ENCODE results near the gene HDAC8. TPM values are rescaled to one million over a fixed set of nuclear protein-coding genes. Genes with fewer than 3 reads are reported as not detected.

Gene HDAC8
- polyA plus RNA-seq, 3 donors = 30.5 to 40.8 (median 36.4) TPM

DNA sequence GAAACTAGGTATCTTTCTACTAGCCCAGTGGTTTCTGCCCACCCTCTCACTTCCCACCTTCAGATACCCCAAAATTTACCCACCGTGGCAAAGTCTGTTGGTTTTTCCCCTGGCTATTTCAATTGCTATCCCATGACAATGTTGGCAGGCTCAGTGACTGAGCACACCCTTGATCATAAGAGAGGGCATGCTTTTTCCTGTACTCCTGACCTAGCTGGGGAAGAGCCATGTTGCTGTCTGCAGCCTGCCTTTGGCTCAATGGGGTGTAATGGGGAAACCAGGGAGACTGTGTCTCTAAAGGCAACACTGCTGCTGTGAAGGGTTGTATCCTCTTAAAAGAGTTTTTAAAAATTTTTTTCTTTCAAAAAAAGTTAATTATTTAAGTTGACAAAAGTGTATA is 176.5 kb downstream of the HDAC8 start:
- no peak for DNase-seq (ENCODE audit: extremely low read depth in 1 of 11, low read depth in 9 of 11, low spot score in 4 of 11)

DNA sequence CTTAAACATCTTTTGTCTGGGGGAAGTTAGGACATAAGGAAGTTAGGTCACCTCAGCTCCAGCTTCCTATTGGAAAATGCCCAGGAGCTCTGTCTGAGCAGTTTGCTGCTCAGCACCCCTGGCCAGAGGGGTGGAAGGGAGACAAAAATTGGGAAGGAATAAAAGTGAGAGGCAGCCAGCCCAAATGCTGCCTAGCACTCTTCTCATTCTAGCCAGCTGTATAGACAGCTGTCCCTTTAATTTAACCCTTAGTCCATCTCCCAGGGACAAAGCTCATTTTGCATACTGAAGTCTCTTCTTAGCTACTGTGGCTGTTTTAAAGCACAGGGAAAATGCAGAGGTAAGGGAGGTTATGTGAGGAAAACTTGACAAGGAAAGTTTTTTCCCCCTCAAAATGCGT is 177.4 kb downstream of the HDAC8 start:
- no peak for DNase-seq (ENCODE audit: extremely low read depth in 1 of 11, low read depth in 9 of 11, low spot score in 4 of 11)

DNA sequence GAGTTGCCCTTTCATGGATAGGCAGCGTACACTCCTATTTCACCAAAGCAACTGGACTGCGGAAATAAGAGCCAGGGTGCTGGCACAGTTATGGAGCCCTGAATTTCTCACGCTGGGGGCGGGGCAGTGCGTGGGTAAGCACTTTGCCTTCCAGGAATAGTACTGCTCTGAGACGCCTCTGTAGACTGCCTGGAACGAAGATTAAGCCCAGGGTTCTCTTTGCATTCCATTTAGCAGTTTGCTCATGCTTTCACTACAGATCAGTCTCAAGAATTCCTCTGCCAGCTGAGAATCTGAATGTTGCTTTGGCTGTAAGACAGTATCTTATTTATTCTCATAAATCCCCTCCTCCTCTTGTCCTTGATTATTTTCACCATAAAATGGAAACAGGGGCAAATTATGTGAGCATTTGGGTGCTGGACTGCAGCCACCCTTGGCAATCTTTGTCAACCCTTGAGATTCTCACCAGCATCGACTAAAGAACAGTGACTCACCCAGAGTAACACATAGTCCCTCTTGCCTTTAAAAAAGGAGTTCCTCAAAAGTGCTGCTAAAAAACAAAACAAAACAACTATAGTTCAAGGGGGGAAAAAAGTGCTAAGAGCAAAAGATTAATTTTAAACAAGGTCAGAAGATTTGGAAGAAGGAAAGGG is 178.0 kb downstream of the HDAC8 start:
- DNase-seq (ENCODE audit: extremely low read depth in 1 of 11, low read depth in 9 of 11, low spot score in 4 of 11) = no peak

DNA sequence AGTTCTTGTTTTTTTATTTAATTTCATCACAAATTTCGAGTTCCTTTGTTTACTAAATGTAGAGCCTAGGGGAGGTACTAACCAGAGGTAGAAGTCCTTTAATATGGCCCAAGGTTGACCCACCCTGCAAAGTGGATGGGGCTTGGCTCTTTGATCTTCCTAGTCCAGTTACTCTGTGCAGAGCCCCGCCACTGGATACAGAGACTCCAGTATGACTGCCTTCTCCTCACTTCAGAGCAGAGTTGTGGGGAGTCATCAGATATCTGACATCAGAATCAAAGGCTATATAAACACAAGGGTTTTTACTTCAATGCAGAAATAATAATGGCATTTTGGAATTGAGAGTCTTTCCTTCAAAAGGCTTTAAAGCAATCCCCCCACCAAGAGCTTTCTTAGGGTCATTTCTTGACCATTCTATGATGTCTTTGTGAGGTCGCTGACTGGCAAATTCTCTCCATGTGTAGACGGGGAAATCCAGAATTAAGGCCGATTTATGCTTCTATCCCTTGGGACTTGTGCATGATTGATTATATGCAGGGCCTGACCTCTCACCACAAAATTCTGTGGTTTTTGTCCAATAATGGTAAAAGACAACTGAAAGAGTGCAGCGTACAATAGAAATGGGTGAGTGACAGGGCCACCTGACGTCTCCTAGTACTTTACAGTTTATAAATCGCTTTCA is 178.7 kb downstream of the HDAC8 start:
- DNase-seq (ENCODE audit: extremely low read depth in 1 of 11, low read depth in 9 of 11, low spot score in 4 of 11) = no peak

DNA sequence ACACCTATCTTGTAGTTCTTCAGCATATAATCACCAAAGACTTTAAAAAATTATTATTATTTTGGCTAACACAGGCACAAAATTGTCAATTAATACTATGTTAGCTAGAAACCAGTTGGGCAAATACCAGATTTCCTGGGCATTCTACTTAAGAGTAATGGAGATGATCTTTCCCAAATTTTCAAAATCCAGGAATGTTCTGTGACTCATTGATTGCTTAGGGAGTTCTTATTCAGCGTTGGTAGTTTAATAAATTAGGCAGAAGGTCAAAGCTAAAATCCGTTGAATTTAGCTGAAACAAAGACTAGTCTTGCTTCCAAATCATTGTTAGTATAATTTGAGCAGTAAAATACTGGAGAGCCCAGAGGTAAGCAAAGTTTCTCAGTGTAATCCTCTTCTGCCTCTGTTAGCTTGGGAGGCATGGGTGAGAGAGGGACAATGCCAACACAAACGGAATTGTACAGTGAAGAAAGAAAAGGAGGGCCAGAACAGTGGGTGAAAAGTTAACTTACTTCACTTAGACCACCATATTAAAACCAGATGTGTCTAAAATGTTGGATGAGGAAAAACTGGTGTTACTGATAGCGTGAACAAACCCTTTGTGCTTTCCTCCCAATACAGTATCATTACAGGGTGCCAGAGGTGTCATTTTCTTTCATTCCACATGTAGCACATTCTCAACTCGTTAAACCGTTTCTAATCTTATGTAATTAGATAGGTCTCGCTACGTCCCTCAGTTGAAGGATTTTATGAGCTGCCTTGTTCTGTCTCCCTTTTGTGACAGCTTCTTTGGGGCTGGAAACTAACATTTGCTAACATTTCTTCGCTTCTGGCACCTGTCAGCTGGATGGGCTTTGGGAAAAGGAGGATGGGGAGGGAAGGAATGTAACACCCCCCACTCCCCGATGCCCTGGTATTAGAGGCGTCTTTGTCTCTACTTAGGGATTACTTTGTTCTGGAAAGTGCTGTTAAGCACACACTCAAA is 179.5 kb downstream of the HDAC8 start:
- no peak for DNase-seq (ENCODE audit: extremely low read depth in 1 of 11, low read depth in 9 of 11, low spot score in 4 of 11)

DNA sequence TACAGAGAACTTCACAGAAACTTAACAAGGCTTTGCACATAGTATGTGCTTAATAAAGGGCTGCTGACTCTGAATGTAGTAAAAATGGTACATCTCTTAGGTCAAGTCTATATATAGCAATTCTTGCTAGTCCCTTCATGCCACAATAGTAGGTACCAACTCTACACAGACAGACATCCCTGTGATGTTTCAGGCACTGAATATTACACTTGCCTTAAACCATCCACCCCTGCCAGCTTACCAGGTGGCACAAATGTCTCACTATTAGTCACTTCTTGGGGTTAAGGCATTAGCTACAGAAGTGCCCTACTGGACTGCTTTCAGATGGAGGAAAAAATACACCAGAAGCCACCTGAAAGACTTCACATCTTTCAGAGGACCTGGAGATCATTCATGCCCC is 180.6 kb downstream of the HDAC8 start:
- DNase-seq (ENCODE audit: extremely low read depth in 1 of 11, low read depth in 9 of 11, low spot score in 4 of 11) = no peak

DNA sequence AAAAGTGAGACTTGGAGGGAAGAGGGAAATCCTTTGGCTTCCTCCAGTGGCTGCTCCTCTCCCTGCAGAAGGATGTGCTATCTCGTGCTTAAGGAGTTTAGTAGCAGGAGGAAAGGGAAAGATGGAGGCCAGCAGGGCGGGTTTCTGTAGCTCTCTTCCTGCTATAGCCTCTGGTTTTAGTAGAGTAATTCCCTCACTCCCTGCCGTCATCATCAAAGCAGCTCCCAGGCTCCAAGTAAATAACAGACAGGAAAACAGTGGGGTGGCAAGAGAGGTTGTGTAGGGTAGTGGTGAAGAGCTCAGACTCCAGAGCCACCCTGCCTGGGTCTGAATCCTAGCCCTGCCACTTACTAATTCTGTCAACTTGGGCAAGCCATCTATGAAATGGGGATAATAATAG is 185.4 kb downstream of the HDAC8 start:
- no peak for DNase-seq (ENCODE audit: extremely low read depth in 1 of 11, low read depth in 9 of 11, low spot score in 4 of 11)

DNA sequence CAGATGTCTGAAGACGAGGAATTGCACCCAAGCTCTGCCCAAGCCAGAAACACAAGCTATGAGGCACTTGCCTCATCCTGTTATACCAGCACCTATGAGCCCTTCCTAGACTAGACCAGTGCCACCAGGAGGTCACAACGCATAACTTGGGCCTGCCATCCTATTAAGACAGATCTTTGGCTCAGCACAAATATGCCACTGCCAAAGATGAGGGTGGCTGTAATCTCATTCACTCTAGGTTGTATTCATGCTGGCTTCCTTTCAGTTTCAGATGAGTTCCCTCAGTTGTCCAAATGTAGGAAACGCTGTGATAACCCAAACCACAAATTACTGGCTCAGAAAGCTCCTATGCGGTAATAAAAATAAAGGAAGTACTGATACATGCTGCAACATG is 190.4 kb downstream of the HDAC8 start:
- no peak for DNase-seq (ENCODE audit: extremely low read depth in 1 of 11, low read depth in 9 of 11, low spot score in 4 of 11)

DNA sequence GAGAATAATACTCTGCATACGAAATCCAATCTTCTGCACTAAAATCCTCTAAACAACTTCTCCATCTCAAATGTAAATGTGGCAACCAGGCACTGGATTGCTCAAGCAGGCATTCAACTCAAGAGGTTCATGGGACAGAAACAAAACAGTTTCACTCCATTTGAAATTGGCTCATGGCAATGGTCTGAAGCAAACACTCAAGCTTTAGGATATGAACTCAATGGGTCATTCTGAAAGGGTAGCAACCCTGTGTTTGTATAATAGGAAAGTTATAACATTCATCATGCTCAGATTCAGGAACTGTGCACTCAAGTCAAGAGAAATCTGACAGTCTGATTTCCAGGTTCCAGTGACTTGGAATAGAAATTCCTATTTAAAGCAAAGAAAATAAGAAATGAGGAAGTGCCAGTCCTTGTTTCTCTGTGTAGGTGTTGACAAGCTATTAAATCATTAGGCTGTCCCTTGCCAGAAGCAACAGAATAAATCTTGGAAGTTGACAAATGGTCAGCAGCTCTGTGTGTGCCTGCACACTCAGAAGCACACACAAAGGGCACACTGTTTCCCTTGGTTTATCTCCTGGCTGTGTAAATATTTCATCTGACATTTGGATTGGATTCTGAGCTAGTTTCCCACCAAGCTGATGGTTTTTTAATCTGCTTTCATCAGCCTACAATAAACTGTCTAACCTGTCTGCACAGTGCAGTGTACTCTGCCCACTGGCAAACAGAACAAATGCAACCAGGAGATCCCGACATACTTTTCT is 191.0 kb downstream of the HDAC8 start:
- DNase-seq (ENCODE audit: extremely low read depth in 1 of 11, low read depth in 9 of 11, low spot score in 4 of 11) = peak in 1 of 11 donors; percentile 35

DNA sequence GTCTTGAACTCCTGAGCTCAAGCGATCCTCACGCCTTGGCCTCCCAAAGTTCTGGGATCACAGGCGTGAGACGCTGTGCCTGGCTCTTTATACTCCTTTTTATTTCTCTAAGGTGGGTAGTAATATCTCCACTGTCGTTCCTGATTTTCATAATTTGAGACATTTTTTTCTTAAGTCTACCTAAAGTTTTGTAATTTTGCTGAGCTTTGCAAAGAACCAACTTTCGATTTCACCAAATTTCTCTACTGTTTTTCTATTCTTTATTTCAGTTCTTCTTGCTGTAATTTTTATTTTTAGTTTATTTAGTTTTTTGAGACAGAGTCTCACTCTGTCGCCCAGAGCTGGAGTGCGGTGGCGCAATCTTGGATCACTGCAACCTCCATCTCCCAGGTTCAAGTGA is 196.5 kb downstream of the HDAC8 start:
- no peak for DNase-seq (ENCODE audit: extremely low read depth in 1 of 11, low read depth in 9 of 11, low spot score in 4 of 11)

DNA sequence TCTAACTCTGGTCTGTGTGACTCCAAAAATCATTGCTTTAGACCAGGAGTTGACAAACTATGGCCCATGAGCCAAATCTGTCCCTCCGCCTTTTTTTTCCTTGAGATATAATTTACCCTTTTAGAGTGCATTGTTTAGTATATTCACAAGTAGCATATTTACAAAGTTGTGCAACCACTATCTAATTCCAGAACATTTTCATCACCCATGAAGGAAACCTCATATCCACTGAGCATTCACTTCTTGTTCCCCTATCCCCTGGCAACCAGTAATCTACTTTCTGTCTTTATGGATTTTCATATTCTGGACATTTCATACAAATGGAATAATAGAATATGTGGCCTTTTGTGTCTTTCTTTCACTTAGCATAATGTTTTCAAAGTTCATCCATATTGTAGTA is 199.5 kb downstream of the HDAC8 start:
- no peak for DNase-seq (ENCODE audit: extremely low read depth in 1 of 11, low read depth in 9 of 11, low spot score in 4 of 11)

DNA sequence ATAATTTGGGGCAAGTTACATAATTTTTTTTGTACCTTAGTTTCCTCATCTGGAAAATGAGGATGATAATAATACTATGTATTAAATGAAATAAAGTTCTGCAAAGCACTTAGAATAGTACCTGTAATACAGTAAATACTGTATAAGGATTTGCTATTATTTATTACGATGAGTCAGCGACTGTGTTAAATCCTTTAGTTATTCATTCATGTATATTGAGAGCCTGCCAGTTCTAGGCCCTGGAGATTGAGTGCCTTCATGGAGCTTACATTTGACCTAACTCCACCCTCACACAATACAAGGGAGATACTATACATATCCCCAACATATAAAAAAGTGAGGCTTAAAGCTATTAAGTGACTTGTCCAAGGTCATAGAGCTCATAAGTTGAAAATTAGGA is 199.9 kb downstream of the HDAC8 start:
- DNase-seq (ENCODE audit: extremely low read depth in 1 of 11, low read depth in 9 of 11, low spot score in 4 of 11) = no peak

DNA sequence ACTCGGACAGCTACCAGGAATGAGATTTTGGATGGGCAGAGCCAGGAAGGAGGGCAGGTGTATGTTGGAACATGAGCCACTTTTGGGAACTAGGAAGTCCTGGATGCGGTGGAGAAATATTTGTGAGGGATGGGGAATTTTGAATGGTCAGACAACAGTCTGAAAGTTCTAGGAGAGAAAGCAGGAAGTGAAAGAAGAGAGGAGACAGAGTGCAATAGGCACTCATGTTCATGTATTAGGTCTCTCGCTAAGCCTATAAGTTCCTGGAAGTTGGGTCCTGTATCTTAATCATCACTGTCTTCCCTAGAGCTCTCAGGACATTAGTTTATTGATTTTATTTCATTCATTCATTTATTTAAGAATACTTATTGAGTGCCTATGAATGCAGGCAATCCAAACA is 201.2 kb downstream of the HDAC8 start:
- no peak for DNase-seq (ENCODE audit: extremely low read depth in 1 of 11, low read depth in 9 of 11, low spot score in 4 of 11)

DNA sequence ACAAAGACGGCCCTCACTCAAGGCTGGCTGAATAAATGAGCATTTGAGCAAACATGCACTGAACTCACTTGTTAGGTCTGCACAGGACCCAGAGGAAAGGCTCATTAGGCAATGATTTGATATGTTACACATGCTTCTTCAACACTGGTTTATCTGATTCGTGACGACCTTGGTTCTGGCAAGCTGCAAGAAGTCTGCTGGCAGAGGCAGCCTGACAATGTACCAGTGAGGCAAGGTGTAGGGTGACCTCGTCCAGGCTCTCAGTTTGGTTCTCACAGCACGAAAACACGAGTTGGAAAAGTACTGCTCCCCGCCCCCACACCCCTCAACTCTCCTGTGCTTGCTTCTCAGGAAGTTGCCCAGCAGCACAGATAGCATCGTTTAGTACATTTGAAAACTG is 203.8 kb downstream of the HDAC8 start:
- no peak for DNase-seq (ENCODE audit: extremely low read depth in 1 of 11, low read depth in 9 of 11, low spot score in 4 of 11)

DNA sequence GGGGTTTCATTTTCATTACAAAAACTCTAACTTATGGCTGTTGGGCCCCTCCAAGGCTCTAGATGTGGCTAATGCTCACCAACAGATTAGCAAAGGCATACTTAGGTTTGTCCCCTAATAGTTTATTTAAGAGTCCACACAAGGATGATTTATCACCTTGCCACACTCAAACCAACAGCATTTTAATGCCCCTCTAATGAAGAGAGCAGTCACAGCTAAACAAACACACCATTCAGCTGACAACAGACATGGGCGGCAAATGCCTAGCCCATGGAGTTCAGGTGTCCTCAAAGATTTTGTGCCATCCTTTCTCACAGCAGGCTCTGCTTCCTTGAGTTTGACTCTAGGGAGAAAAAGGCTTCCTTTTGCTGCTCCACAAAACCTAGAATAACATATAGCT is 205.1 kb downstream of the HDAC8 start:
- peak in 1 of 11 donors; percentile 36 for DNase-seq (ENCODE audit: extremely low read depth in 1 of 11, low read depth in 9 of 11, low spot score in 4 of 11)

DNA sequence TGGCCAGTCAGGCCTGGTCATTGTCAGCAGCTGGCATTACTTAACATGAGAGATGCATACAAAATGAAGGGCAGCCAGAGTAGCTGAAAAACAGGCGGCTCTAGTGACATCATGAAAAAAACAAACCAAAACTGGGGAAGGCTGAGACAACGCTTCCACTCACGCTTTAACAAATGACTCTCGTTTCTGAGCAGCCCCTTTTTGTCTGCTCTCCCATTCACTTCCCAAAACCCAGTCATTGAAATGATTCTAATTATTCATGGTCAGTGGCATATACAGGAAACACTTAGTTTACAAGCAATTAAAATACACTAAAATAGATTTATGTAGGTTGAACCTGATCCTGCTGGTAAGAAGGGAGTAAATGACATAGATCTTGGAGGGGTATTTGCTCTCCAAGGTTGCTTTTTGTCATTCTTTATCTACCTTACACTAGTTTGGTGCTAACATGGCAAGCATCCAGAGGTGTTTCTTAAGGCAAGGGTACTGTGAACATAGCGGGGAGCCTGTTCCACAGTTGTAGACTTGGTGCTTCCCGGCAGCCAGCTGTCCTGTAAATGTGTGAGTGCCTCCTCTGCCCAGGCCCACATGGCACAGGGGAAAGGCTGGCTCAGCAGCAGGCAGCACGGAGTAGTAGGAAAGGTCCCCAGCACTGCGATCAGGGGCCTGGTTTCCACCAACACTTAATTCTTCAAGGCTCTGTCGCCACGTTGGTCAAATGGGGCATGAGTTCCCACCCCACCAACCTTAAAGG is 205.8 kb downstream of the HDAC8 start:
- peak in 4 of 11 donors; percentile 7 to 59 (median 40) for DNase-seq (ENCODE audit: extremely low read depth in 1 of 11, low read depth in 9 of 11, low spot score in 4 of 11)

DNA sequence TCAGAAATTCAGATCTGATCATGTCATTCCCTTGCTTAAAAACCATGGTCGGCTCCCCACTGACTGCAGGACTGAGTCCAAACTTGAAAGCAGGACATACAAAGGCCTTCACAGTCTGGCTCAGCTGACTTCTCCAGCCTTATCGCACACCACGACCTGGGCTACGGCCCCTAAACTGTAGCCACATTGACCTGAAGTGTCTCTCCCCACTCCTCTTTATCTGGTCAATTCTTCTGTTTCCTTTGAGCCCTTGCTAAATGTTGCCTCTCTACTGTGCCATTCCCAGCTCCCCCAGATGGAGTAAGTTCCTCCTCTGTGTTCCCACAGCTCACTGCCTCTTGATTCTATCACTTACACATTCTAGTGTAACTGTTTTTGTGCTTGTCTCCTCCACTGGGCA is 206.5 kb downstream of the HDAC8 start:
- DNase-seq (ENCODE audit: extremely low read depth in 1 of 11, low read depth in 9 of 11, low spot score in 4 of 11) = no peak

DNA sequence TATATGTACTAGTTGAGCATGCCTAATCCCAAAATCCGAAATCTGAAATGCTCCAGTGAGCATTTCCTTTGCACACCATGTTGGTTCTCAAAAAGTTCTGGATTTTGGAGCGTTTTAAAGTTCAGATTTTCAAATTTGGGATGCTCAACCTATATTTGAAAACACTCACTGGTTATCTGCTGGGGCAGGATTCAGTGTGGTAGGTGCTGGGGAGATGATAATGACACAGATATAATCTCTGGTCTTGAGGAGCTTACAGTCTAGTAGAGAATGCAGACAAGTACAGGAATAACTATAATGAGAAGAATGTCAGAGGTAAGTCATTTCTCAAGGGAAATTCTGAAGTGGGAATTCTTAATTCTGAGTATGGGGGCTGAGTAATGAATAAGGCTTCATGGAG is 207.5 kb downstream of the HDAC8 start:
- DNase-seq (ENCODE audit: extremely low read depth in 1 of 11, low read depth in 9 of 11, low spot score in 4 of 11) = no peak

DNA sequence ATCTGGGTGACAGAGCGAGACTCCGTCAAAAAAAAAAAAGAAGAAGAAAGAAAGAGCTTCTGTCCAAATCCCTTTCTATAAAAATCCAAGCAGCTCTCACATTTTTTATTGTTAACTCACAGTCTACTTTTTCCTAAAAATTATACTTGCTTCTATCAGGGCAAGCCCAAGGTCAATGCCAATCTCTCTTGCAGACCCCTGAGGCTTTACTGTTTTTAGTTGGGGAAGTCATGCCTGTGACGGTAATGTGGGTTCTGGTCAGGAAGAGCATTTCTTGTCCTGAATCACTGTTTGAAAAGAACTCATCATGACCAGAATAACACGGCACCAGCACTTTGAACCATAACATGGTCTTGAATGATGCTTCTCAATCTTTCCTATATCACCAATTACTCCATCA is 212.3 kb downstream of the HDAC8 start:
- no peak for DNase-seq (ENCODE audit: extremely low read depth in 1 of 11, low read depth in 9 of 11, low spot score in 4 of 11)

All from renal cortex interstitium (tissue), 11 donors.